HG02678 (cell line): ENCODE data around the gene ACMSD.

Experiments
- ATAC-seq: cut with Tn5 transposase; IDR thresholded peaks from one replicate; pipeline ENCODE4 v1.9.1; 2021; ENCODE audit warnings: mild to moderate bottlenecking, moderate library complexity; ENCODE audit not compliant: unreplicated experiment

ACMSD gene

GRCh38 chr2:134943540-134943939, 105.1 kb downstream of the ACMSD start:
- ATAC-seq, result peak; percentile 71

GRCh38 chr2:134944975-134945374, 106.6 kb downstream of the ACMSD start:
- no peak for ATAC-seq

- ATAC-seq, result no peak
Measured at GRCh38 chr2:134946073-134946472, 107.7 kb downstream of the ACMSD start.

- no peak for ATAC-seq
Measured at GRCh38 chr2:134949981-134950708, 111.7 kb downstream of the ACMSD start.

- ATAC-seq, result no peak
Measured at GRCh38 chr2:134950886-134951285, 112.5 kb downstream of the ACMSD start.
